ENCODE data around the gene IFIH1. TPM values are rescaled to one million over a fixed set of nuclear protein-coding genes. Genes with fewer than 3 reads are reported as not detected.

The IFIH1 gene
- total and polyA plus RNA-seq, 2 of the 8 experiments (the other 6 are each of a cell fraction or from before 2014, with no cell fraction given): 0.32 to 2.0 TPM

GRCh38 chr2:162318328-162319180 lies at the start of gene IFIH1 (continued):
- peak in 2 of 3 experiments; percentile 9 to 28; a peak in 2 of 4 replicates for TF ChIP-seq CTCF (IDR thresholded peaks at IDR 0.05; ENCODE audit: control extremely low read depth in 1 of 3, insufficient read depth in 1 of 3, low read depth in 1 of 3, low read length in 3 of 3)
- no peak for TF ChIP-seq SIRT6 (IDR thresholded peaks at IDR 0.05; ENCODE audit: low read length)
- TF ChIP-seq ASH2L (IDR thresholded peaks at IDR 0.05; ENCODE audit: low read length): peak; percentile 92
- peak; percentile 64 for TF ChIP-seq RBBP5 (IDR thresholded peaks at IDR 0.05; ENCODE audit: borderline replicate concordance, low read depth, low read length)
- peak; percentile 31 for TF ChIP-seq KDM4A (IDR thresholded peaks at IDR 0.05; ENCODE audit: low read depth, low read length, severe bottlenecking)
- TF ChIP-seq SAP30 (IDR thresholded peaks at IDR 0.05; ENCODE audit: insufficient read depth, insufficient replicate concordance, low read length): peak; percentile 21
- TF ChIP-seq POLR2A (IDR thresholded peaks at IDR 0.05; ENCODE audit: control extremely low read depth in 1 of 2, low read depth in 2 of 2, low read length in 2 of 2): peak in 1 of 2 experiments; percentile 48; a peak in 1 of 3 replicates

Measured in H1 (cell line).